ENCODE measurements around the gene EML1.

The EML1 gene

DNA sequence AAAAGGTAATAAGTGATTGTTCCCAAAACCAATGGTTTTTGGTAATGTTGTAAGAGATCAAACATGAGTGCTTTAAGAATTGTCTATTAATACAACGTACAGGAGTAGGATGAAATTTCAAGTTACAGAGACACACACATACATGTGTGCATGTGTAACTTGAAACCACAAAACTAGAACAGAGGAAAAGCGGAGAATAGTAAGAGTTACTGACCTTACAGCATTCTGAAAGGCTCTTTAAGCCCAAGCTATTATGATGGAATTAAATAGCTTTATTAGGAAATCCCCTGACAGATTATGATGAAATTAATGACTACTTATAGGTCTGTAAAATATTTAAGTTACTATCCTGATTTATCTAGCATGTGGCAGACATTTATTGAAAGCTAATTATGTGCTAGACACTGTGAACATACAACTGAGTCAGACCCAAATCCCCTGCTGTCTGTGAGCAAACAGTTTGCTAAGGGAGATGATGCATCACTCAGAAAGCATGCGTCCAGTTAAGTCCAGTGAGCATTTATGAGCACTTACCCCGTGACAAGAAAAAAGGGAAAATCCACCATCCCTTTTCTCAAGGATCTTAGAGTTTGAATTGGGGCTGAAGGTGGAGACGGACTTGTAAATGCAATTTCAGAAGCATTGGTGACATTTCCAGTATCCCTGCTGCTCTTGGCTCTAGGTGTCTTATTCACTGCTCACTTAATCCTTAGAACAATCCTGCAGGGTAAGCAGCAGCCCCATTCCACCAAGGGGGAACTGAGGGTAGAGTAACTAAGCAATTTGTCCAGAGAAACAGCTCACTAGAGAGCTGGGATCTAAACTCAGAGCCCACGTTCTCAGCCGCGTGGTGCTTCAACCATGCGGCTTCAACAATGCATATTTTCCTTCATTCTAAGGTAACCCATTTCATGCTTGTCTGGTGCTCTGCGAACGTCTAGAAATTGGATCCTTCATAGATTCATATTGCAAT lies 117.4 kb downstream of the EML1 start:
- no peak for DNase-seq

DNA sequence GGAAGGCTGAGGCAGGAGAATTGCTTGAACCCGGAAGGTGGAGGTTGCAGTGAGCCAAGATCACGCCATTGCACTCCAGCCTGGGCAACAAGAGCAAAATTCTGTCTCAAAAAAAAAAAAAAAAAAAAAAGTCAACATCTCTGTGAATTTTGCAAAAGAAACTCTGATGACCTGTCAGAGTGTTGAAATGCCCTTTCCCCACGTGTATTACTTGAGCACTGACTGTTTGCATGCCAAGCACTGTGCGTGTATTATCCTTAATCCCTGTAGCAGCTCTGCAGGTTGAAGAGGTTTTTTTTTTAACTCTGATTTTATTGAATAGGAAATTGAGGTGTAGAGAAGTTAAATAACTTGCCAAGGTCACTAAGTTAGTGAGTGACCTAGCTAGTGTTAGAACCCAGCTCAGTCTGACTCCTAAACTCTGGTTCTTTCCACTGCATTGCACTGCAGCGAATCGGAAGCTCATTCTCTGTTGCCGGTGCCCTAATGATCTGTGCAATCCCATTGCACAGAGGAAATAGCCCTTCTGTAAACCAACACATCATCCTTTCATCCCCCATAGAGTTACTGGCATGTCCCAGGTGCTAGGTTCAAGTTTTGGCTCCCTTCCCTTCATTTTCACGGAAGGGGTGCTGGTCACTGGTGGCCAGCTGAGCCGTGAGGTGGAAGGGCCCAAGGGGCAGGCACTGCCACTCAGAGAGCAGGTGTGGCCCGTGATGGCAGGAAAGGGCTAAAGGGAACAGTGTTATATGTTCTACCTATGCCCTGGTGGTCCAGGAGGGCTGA lies 122.3 kb downstream of the EML1 start:
- DNase-seq, result no peak

GRCh38 chr14:99916091-99916383 lies 122.8 kb downstream of the EML1 start:
- no peak for DNase-seq

- no peak for DNase-seq
Observed at GRCh38 chr14:99918781-99919180, 125.6 kb downstream of the EML1 start.

- DNase-seq, result no peak
Observed at GRCh38 chr14:99921425-99921824, 128.2 kb downstream of the EML1 start.

- no peak for DNase-seq
Observed at GRCh38 chr14:99924379-99924778, 131.2 kb downstream of the EML1 start.

GRCh38 chr14:99925471-99925870 lies 132.3 kb downstream of the EML1 start:
- no peak for DNase-seq

DNA sequence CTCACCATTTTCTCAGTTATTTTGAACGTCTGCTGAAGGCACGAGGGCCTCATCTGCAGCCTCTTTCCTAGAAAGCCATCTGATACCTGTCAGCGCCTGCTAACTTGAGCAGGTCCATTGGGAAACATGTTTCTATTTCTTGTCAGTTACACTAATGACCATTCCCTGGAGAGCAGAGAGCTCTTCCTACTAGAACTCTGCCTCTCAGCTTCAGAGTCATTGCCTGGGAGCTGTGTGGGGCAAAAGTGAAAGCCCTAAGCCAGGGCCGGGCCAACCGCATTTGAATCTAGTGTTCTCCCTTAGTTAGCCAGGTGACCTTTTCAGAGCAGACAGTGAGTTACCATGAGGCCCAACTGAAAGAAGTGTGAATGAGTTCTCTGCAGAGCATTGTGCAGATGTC lies 135.8 kb downstream of the EML1 start:
- no peak for DNase-seq

DNA sequence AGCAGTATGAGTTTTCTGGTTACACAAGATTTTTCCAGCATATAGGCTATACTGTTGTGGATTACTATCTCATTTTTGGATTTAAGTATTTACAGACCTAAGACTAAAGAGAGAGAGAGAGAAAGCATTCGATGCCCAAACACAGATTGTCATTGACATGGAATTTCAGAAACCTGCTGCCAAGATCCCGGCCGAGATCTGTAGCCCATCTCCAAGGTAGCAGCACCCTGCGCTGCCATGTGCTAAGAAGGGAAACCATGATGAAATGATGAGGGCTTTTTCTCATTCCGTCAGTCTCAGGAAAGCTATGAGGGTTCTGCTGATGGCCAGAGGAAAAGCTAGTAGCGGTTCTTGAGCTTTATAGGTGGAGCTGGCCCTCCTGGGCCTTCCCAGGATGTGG lies 136.4 kb downstream of the EML1 start:
- DNase-seq, result no peak

DNA sequence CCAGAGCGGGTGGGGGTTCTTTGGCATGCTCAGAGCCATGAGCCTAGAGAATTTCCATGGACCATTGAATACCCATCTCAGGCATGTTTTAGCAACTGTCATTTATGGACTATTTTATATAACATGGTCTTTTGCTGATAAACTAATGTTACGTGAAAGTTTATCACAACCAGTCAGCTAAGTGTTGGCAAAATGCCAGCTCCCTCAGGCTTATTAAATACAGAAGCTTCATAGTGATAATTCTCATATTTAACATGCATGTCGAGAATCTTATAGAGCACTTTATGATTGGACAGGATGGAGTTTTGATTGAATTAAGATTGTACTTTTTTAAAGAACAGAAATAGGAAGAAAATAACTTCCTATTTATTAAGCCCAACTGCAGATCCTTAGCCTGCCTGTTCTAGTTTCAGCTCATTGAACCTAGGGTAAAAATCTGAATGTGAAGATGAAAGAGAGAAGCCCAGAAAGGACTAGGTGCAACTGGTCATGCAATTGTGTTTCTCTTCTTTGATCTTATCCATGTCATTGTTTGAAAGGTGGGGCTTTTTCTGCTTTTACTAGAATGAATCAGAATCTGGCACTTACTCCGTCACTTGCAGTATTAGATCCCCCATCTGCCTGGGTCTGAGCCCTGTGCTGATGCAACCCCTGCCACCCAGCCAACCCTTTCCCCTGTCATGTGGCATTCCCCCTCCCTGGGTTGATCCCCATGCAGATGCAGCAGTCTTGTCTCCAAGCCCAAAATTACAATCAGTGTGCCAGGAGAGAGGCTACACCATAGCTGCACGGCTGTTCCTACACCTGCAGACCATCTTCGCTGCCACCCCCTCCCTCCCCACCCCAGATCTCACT lies 137.4 kb downstream of the EML1 start:
- DNase-seq, result no peak

GRCh38 chr14:99931308-99931707 lies 138.1 kb downstream of the EML1 start:
- no peak for DNase-seq

DNA sequence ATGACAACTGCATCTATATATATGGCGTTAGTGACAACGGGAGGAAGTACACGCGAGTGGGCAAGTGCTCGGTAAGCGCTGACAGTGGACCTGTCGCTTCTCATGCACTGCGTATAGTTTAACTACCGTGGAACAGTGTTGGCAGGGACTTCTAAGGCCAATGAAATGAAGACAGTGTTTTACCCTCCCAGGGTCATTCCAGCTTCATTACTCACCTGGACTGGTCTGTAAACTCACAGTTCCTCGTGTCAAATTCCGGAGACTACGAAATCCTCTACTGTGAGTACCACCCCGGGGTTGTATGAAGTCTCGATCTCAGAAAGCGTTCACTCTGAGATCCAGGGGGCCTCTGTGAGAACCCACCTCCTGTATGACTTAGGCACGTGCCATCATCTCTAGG lies 142.8 kb downstream of the EML1 start:
- no peak for DNase-seq

DNA sequence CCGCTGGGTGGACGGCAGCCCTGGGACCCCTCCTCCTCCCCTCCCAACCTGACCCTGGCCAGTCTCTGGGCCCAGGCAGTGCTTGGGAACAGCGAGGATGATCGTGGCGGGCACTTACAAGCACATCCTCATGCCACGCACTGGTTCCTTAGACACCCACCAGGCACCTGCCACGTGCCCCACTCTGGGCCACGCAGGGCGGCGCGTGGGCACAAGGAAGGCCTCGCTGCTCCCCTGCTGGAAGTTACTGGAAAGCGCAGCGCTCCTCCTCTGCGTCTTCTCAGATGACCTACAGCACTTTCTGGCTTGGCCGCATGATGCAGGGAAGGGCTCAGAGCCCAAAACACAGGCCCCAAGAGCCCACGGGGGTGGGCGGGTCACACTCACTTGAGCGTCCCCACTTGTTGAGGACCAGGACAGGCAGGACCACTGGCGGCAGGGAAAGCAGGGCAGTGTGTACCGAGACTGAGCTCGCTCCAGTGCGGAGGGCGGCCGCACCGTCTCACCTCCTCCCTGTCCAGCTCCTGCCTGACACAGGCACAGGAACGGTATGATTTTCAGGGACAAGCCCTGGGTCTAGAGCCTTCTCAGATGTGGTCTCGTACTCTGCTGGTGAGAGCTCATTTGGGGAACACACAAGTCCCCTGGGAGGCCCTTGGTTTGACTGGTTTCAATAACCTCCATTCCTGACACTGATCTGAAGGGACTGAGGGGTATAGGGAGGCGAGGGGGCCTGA lies 143.7 kb downstream of the EML1 start:
- no peak for DNase-seq

GRCh38 chr14:99937475-99938244 lies 144.4 kb downstream of the EML1 start:
- DNase-seq, result no peak

GRCh38 chr14:99938376-99938775 lies 145.2 kb downstream of the EML1 start:
- DNase-seq, result no peak

- no peak for DNase-seq
Observed at GRCh38 chr14:99938896-99939295, 145.7 kb downstream of the EML1 start.

DNA sequence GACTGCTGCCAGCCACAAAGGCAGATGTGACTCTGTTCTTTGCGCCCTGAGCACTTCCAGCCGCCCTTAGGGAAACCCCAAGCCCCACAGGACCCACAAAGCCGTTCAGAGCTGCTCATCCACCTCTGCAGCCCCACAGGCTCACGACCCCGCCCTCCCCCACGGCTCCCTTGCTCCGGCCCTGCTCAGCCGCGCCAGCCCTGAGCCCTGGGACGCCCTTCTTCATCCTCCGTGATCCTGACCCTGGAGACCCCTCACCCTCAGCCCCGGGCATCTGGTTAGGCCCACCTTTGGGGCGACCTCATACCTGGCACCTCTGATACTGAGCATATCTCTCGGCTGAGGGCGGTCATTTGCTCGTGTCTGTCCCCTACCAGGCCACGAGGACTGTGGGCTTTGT lies 146.2 kb downstream of the EML1 start:
- DNase-seq, result no peak

- no peak for DNase-seq
Observed at GRCh38 chr14:99940064-99940463, 146.9 kb downstream of the EML1 start.

GRCh38 chr14:99941211-99941610 lies 148.0 kb downstream of the EML1 start:
- DNase-seq, result no peak

DNA sequence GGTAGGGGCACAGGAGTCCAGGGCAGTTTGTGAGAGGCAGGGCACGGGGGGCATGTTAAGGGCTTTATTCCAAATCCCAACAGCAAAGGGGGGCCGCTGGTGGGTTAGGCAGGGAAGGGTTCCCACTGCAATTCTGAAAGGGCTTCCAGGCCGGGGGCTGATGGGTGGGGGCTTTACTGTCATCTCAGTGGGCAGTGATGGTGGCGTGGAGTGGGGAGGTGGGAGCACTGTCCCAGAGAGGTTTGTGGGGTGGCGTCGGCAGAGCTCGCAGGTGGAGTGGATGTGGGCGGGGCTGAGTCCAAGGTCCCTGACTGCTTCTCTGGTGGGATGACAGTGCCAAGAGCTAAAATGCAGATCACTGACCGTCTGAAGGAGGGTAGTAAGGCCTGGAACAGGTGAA lies 150.4 kb downstream of the EML1 start:
- DNase-seq, result no peak

GRCh38 chr14:99944241-99944651 lies 151.0 kb downstream of the EML1 start:
- no peak for DNase-seq
